ENCODE results near the gene PHACTR1. TPM values are rescaled to one million over a fixed set of nuclear protein-coding genes. Genes with fewer than 3 reads are reported as not detected.
"Not testable (repeated sequence)": the region's sequence is repeated elsewhere in the genome, so short reads cannot be mapped to it uniquely, and the experiment has no call there.

The PHACTR1 gene
- total RNA-seq, 1 donor from 2014 or later = 0.49 TPM

DNA sequence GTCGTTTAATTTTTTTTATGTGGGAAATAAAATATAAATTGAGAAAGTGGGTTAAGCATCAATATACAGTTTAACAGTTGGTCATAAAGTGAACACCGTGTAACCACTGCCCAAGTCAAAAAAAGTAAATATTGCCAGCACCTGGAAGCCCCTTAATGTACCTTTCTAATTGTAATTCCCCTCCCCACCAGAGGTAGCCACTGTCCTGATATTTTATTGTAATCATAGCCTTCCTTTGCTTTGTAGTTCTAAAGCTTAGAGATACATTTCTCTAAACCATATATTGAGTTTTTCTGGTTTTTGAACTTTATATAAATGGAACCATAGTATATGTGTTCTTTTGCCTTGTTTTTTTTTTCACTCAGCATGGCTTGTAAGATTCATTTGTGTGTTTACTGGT, 431.2 kb downstream of the PHACTR1 start:
- H3K27me3 ChIP-seq = no peaks in the 10 kb centered on the region

DNA sequence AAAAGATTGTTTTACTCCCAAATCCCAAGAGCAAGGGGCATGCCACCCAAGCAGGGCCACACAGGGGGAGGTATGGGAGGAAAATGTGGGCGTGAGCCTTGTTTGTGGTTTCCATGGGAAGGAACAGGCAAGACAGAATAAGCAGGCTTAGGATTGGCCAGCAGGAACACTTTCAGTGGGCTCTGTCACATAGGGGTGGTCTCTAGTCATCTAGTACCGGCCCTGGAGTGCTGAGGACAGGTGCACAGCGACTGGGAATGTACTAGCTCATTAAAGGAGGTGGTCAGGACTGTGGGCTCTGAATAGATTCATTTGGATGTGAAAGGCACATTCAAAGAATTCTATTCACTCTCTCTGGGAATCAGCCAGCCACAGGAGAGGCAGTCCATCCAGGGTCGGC, 436.2 kb downstream of the PHACTR1 start:
- Histone ChIP-seq H3K4me3 (no peak overlapping the region), H3K27ac (no peak overlapping the region), H3K27me3 (no peaks in the 10 kb centered on the region), H3K9me3 (no peaks in the 10 kb centered on the region), H3K4me1 (no peaks in the 10 kb centered on the region), H3K36me3 (no peaks in the 10 kb centered on the region)
- intact Hi-C loops (cut with DNase I) = no loop called here
- TF ChIP-seq, protein P1, sequence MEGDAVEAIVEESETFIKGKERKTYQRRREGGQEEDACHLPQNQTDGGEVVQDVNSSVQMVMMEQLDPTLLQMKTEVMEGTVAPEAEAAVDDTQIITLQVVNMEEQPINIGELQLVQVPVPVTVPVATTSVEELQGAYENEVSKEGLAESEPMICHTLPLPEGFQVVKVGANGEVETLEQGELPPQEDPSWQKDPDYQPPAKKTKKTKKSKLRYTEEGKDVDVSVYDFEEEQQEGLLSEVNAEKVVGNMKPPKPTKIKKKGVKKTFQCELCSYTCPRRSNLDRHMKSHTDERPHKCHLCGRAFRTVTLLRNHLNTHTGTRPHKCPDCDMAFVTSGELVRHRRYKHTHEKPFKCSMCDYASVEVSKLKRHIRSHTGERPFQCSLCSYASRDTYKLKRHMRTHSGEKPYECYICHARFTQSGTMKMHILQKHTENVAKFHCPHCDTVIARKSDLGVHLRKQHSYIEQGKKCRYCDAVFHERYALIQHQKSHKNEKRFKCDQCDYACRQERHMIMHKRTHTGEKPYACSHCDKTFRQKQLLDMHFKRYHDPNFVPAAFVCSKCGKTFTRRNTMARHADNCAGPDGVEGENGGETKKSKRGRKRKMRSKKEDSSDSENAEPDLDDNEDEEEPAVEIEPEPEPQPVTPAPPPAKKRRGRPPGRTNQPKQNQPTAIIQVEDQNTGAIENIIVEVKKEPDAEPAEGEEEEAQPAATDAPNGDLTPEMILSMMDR (IDR thresholded peaks at IDR 0.05) = no peak
- TF ChIP-seq POLR2AphosphoS5 (IDR thresholded peaks at IDR 0.05; ENCODE audit: insufficient read depth in 1 of 2, low read depth in 1 of 2) (no peak), POLR2A (IDR thresholded peaks at IDR 0.05) (no peak)
- DNase-seq (ENCODE audit: extremely low spot score in 2 of 2) = no peak

More for the DNA sequence above, 431.2 kb downstream of the PHACTR1 start:
- DNase-seq (ENCODE audit: extremely low spot score in 2 of 2) = no peak
- intact Hi-C loops (cut with DNase I) = no loop called here
- H3K4me3 ChIP-seq = no peak overlapping the region
- H3K27ac ChIP-seq = no peak overlapping the region
- H3K4me1 ChIP-seq = no peaks in the 10 kb centered on the region
- no peaks in the 10 kb centered on the region for H3K36me3 ChIP-seq
- TF ChIP-seq POLR2A (IDR thresholded peaks at IDR 0.05) (no peak), POLR2AphosphoS5 (IDR thresholded peaks at IDR 0.05; ENCODE audit: insufficient read depth in 1 of 2, low read depth in 1 of 2) (no peak)
- TF ChIP-seq, protein P1 (IDR thresholded peaks at IDR 0.05) = no peak
- H3K9me3 ChIP-seq = no peaks in the 10 kb centered on the region

DNA sequence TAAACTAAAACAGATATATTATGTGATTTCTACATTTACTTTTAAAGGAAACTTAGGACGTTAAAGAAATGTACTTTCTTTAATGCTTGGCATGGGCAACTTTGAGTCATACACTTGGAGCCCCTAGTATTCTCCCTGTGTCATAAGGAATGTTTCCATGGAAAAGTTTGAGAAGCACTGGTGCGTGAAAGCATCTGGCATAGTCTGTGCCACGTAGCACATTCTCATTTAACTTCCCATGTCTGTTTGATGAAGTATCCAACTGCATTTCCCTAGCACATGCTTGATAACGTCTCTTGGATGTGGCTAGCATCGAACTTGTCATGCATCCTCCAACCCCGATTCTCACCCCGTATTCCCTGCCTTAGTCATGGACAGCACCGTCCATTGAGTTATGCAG, 439.8 kb downstream of the PHACTR1 start:
- no peaks in the 10 kb centered on the region for H3K4me1 ChIP-seq
- no peaks in the 10 kb centered on the region for H3K9me3 ChIP-seq
- H3K27me3 ChIP-seq = no peaks in the 10 kb centered on the region
- DNase-seq (ENCODE audit: extremely low spot score in 2 of 2) = no peak
- no peaks in the 10 kb centered on the region for H3K36me3 ChIP-seq
- intact Hi-C loops (cut with DNase I) = no loop called here
- no peak overlapping the region for H3K4me3 ChIP-seq
- TF ChIP-seq, protein P1 (IDR thresholded peaks at IDR 0.05) = no peak
- TF ChIP-seq POLR2A (IDR thresholded peaks at IDR 0.05) (no peak), POLR2AphosphoS5 (IDR thresholded peaks at IDR 0.05; ENCODE audit: insufficient read depth in 1 of 2, low read depth in 1 of 2) (no peak)
- H3K27ac ChIP-seq = no peak overlapping the region

DNA sequence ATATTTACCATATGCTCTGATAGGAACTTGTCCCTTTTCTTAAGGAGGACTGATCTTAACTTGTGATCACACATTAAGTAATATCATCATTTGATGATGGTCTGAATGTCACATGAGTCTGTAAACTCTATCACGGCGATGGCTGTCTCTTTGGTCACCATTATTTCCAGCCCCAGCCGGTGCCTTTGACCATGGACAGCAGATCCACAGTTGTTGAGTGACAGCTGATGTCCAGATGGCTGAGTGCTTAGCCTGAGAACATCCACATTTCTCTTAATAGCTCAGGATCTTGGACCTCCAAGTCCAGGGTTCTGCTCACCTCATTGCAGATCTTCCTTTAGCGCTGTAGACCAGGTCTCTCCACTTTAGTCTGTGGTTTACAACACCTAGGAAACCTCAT, 440.7 kb downstream of the PHACTR1 start:
- H3K36me3 ChIP-seq = no peaks in the 10 kb centered on the region
- H3K9me3 ChIP-seq = no peaks in the 10 kb centered on the region
- no peaks in the 10 kb centered on the region for H3K4me1 ChIP-seq
- DNase-seq (ENCODE audit: extremely low spot score in 2 of 2) = no peak
- TF ChIP-seq POLR2AphosphoS5 (IDR thresholded peaks at IDR 0.05; ENCODE audit: insufficient read depth in 1 of 2, low read depth in 1 of 2) (no peak), POLR2A (IDR thresholded peaks at IDR 0.05) (no peak)
- TF ChIP-seq, protein P1 (IDR thresholded peaks at IDR 0.05) = no peak
- H3K27me3 ChIP-seq = no peaks in the 10 kb centered on the region
- no peak overlapping the region for H3K27ac ChIP-seq
- intact Hi-C loops (cut with DNase I) = no loop called here
- H3K4me3 ChIP-seq = no peak overlapping the region

DNA sequence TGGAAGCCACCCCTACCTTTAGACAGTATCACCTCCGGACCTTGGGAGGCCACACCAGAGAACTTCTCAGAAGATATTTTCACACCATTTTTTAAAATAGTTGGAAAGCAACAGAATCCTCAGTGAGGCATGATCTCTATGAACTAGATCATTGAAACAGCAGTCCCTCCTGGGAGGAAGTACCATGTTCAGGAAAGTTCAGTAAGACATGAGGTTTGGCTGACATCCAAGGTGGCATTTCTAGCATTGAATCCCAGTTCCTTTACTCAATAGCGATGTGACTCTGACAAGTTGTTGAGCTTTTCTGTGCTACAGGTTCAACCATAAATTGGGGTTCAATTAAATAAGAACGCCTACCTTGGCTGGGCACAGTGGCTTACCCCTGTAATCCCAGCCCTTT, 442.7 kb downstream of the PHACTR1 start:
- TF ChIP-seq, protein P1 (IDR thresholded peaks at IDR 0.05) = no peak
- TF ChIP-seq POLR2AphosphoS5 (IDR thresholded peaks at IDR 0.05; ENCODE audit: insufficient read depth in 1 of 2, low read depth in 1 of 2) (no peak), POLR2A (IDR thresholded peaks at IDR 0.05) (no peak)
- no peaks in the 10 kb centered on the region for H3K36me3 ChIP-seq
- intact Hi-C loops (cut with DNase I) = no loop called here
- H3K27ac ChIP-seq = no peak overlapping the region
- no peaks in the 10 kb centered on the region for H3K27me3 ChIP-seq
- DNase-seq (ENCODE audit: extremely low spot score in 2 of 2) = no peak
- no peaks in the 10 kb centered on the region for H3K4me1 ChIP-seq
- no peaks in the 10 kb centered on the region for H3K9me3 ChIP-seq
- no peak overlapping the region for H3K4me3 ChIP-seq

DNA sequence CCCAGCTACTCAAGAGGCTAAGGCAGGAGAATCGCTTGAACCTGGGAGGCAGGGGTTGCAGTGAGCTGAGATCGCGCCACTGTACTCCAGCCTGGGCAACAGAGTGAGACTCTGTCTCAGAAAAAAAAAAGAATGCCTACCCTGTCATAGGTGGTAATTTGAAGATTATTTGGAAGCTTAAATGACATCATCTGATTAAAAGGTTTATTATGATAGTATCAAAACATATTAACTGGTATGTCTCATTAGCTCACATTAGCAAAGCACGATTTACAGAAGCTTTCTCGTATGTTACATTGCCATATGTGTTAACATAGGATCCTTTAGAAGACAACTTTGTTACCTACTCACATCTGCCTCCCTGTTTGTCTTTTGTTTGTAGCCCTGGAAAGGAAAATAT, 443.3 kb downstream of the PHACTR1 start:
- DNase-seq (ENCODE audit: extremely low spot score in 2 of 2); H3K27ac ChIP-seq; H3K4me1 ChIP-seq; H3K27me3 ChIP-seq; H3K4me3 ChIP-seq; H3K36me3 ChIP-seq; intact Hi-C loops (cut with DNase I); H3K9me3 ChIP-seq: not testable (repeated sequence)
